ENCODE results near the gene FCHO2.

Gene FCHO2

GRCh38 chr5:73031839-73032238, 76.0 kb downstream of the FCHO2 start:
- Histone ChIP-seq H3K27ac (ENCODE audit: low read depth, low read length, poor library complexity, severe bottlenecking) (no peak overlapping the region), H3K4me3 (ENCODE audit: low read depth, low read length, poor library complexity, severe bottlenecking) (no peak overlapping the region), H3F3A (ENCODE audit: insufficient read depth, low read length) (no peaks in the 10 kb centered on the region), H3K27me3 (ENCODE audit: insufficient read depth, low read length) (no peaks in the 10 kb centered on the region), H3K9ac (ENCODE audit: low read length) (no peak overlapping the region; the same call in 1 of the 2 replicates), H4K20me1 (ENCODE audit: insufficient read depth, low read length) (no peaks in the 10 kb centered on the region), H3K4me2 (ENCODE audit: low read length) (no peak overlapping the region), H2AFZ (ENCODE audit: low read length) (no peak overlapping the region), H3K79me2 (ENCODE audit: insufficient read depth, low read length) (no peaks in the 10 kb centered on the region), H3K9me3 (ENCODE audit: low read length) (no peaks in the 10 kb centered on the region), H3K4me1 (ENCODE audit: insufficient read depth, low read length, severe bottlenecking) (peaks cover 19% of the 10 kb centered on the region), H3K9me2 (ENCODE audit: low read depth, low read length) (no peaks in the 10 kb centered on the region; the same call in 1 of the 2 replicates), H3K36me3 (ENCODE audit: insufficient read depth, low read length) (no peaks in the 10 kb centered on the region)
- TF ChIP-seq CTCF (IDR thresholded peaks at IDR 0.05; ENCODE audit: low read length) (no peak), EZH2 (IDR thresholded peaks at IDR 0.05; ENCODE audit: borderline replicate concordance, low read length) (no peak)

DNA sequence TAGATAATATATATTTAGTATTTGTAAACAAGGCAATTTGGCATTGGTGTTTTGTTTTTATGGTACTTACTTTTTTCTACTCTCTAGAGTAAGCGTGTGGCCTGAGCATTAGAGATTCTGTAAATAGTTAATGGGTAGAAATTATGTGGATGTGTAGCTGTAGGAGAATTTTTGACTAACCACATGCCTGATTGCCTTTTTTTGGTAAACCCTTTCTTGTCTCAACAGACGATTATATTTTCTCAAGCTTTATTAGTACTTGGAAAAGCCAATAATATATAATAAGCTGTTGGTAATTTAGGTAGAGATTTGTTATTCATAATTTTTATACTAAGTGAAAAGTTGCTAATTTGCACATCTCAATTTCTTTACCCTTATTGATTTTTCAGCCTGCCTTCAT, 76.8 kb downstream of the FCHO2 start:
- Histone ChIP-seq H3K27me3 (ENCODE audit: insufficient read depth, low read length) (no peaks in the 10 kb centered on the region), H3K79me2 (ENCODE audit: insufficient read depth, low read length) (no peaks in the 10 kb centered on the region), H4K20me1 (ENCODE audit: insufficient read depth, low read length) (no peaks in the 10 kb centered on the region), H2AFZ (ENCODE audit: low read length) (no peak overlapping the region), H3K36me3 (ENCODE audit: insufficient read depth, low read length) (no peaks in the 10 kb centered on the region), H3K27ac (ENCODE audit: low read depth, low read length, poor library complexity, severe bottlenecking) (no peak overlapping the region), H3K4me2 (ENCODE audit: low read length) (no peak overlapping the region), H3K9me3 (ENCODE audit: low read length) (no peaks in the 10 kb centered on the region), H3K9me2 (ENCODE audit: low read depth, low read length) (no peaks in the 10 kb centered on the region; the same call in 1 of the 2 replicates), H3K4me1 (ENCODE audit: insufficient read depth, low read length, severe bottlenecking) (peaks cover 19% of the 10 kb centered on the region), H3K9ac (ENCODE audit: low read length) (no peak overlapping the region), H3K4me3 (ENCODE audit: low read depth, low read length, poor library complexity, severe bottlenecking) (no peak overlapping the region), H3F3A (ENCODE audit: insufficient read depth, low read length) (no peaks in the 10 kb centered on the region)
- TF ChIP-seq CTCF (IDR thresholded peaks at IDR 0.05; ENCODE audit: low read length) (no peak), EZH2 (IDR thresholded peaks at IDR 0.05; ENCODE audit: borderline replicate concordance, low read length) (no peak)

DNA sequence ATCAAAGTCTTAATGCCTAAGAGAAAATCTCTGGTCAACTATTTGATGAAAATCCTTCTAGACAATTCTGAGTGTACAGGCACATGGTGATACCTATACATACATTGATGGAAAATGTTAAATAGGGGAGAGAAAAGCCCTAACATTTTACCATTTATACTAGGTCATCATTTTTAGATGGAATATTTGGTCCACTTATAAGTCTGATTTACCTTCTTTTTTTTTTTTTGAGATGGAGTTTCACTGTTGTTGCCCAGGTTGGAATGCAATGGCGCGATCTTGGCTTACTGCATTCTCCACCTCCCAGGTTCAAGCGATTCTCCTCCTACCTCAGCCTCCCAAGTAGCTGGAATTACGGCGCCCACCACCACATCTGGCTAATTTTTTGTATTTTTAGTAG, 81.7 kb downstream of the FCHO2 start:
- TF ChIP-seq EZH2 (IDR thresholded peaks at IDR 0.05; ENCODE audit: borderline replicate concordance, low read length) = no peak
- no peak for TF ChIP-seq CTCF (IDR thresholded peaks at IDR 0.05; ENCODE audit: low read length)
- Histone ChIP-seq H3K4me3 (ENCODE audit: low read depth, low read length, poor library complexity, severe bottlenecking) (no peak overlapping the region), H3K9me2 (ENCODE audit: low read depth, low read length) (no peaks in the 10 kb centered on the region; the same call in 1 of the 2 replicates), H3K27ac (ENCODE audit: low read depth, low read length, poor library complexity, severe bottlenecking) (no peak overlapping the region), H4K20me1 (ENCODE audit: insufficient read depth, low read length) (no peaks in the 10 kb centered on the region), H3K36me3 (ENCODE audit: insufficient read depth, low read length) (no peaks in the 10 kb centered on the region), H3K9ac (ENCODE audit: low read length) (no peak overlapping the region), H3K27me3 (ENCODE audit: insufficient read depth, low read length) (no peaks in the 10 kb centered on the region), H3K4me2 (ENCODE audit: low read length) (no peak overlapping the region), H2AFZ (ENCODE audit: low read length) (no peak overlapping the region), H3K9me3 (ENCODE audit: low read length) (no peaks in the 10 kb centered on the region), H3K79me2 (ENCODE audit: insufficient read depth, low read length) (no peaks in the 10 kb centered on the region), H3F3A (ENCODE audit: insufficient read depth, low read length) (no peaks in the 10 kb centered on the region), H3K4me1 (ENCODE audit: insufficient read depth, low read length, severe bottlenecking) (peaks cover 11% of the 10 kb centered on the region)
